HG02973 (cell line): ENCODE data around the gene GCSH.
A peak's percentile ranks its signal among the peaks of the same experiment; 100 is the strongest.

ENCODE experiments used
- ATAC-seq: cut with Tn5 transposase; IDR thresholded peaks from one replicate; pipeline ENCODE4 v1.9.1; 2021; ENCODE audit warnings: moderate library complexity; ENCODE audit not compliant: unreplicated experiment

Gene GCSH

DNA sequence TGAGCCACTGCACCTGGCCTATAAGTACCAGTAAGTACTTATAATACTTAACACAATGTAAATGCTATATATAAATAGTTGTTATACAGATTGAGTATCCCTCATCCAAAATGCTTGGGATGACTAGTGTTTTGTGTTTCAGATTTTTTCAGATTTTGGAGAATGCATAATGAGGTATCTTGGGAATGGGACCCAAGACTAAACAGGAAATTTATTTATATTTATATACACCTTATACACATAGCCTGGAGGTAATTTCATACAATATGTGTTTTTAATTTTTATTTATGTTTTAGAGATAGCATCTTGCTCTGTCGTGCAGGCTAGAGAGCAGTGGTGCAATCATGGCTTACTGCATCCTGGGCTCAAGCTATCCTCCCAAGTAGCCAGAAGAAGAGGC, 9.8 kb upstream of the GCSH start:
- ATAC-seq: no peak

DNA sequence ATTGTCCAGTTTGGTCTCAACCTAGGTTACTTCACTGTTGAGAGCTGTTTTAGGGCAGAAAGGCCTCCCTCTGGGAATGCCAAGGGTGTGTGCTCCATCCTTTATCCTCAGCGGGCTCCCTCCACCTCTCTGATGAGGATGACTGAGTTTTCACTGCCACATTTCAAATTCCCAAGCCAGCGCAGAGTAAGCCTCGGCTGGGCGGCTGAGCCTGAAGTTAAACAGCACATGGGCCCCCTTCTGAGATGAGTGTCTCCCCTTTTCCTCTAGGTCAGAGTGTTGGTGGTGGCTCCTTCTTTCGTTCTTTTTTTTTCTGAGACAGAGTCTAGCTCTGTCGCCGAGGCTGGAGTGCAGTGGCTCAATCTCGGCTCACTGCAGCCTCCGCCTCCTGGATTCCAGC, 5.5 kb upstream of the GCSH start:
- ATAC-seq: no peak

DNA sequence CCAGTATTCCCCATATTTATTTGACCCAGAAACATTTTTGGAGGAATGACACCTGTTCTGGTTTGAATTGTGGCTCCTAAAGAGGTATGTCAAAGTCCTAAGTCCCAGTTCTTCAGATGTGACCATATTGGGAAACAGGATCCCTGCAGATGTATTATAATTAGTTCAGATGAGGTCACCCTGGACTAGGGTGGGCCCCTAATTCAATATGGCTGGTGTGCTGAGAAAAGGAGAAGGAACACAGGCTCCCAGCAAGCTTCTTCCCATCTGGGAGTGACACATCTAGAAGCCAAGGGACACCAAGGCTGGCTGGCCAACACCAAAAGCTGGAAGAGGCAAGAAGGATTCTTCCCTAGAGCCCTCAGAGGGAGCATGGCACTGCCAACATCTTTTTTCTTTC, 3.8 kb upstream of the GCSH start:
- no peak for ATAC-seq

DNA sequence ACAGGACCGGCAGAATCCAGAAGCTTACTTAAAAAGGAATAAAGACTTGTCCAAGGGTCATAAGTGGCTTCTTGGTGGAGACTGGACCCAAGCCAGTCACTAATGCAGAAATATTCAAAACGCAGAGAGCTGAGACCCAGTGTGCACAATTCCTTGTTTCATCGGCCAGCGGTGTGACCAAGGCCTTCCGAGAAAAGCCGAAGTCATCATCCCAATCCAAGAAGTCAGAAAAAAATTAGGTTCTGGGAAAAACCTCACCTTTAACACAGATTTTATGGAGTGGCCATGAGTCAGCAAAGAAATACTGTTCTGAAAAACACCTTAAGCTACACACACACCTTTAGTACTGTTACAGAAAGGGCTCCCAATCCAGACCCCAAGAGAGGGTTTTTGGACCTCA, 1.0 kb upstream of the GCSH start:
- ATAC-seq: no peak

DNA sequence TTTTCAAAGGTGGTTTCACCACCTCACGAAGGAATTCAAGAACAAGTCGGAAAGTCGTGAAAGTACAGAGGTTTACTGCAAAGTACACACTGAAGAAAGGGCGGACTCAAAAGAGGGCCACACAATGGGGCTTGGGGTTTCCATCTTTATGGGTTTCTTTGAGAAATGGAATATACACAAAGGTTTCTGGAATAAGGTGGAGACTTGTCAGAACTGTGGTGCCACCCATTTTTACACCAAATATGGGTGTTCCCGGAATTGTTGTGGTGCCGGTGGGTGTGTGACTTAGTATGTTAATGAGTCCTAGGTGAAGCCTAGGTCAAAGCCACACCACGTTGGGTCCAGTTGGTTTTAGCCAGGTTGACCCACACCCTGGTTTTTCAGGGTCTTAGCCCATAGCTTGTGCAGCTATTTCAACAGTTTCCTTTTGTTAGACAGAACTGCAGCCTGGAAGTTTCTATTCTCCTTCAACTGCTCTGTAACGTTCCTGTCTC, 567 bp upstream of the GCSH start:
- ATAC-seq: no peak

DNA sequence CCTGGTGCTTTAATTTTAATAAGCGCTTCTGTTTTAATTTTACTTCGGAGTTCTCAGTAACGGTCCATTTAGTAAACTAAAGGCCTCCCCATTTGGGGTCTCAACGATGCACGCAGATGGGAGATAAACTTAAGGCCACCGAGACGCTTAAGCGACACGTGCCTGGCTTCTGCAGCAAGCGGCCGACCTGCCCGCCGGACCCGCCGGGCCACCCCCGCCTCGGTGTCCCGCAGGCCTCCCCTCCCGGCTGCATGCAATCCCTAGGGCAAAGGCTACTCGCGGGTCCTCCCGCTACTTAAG, 592 bp downstream of the GCSH start:
- peak; percentile 18 for ATAC-seq

DNA sequence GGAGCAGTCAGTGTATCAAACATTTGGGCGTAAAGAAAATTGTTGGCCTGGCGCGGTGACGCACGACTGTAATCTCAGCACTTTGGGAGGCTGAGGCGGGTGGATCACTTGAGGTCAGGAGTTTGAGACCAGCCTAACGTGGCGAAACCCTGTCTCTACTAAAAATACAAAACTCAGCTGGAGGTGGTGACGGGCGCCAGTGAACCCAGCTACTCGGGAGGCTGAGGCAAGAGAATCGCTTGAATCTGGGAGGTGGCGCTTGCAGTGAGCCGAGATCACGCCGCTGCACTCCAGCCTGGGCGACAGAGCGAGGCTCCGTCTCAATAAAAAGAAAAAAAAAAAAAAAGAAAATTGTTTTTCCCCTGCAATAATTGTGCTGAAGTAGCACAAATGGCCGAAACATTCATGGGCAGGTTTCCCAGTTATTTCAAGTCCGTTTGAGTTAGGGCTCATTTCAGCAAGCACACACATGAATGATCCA, 1.4 kb downstream of the GCSH start:
- ATAC-seq: no peak

DNA sequence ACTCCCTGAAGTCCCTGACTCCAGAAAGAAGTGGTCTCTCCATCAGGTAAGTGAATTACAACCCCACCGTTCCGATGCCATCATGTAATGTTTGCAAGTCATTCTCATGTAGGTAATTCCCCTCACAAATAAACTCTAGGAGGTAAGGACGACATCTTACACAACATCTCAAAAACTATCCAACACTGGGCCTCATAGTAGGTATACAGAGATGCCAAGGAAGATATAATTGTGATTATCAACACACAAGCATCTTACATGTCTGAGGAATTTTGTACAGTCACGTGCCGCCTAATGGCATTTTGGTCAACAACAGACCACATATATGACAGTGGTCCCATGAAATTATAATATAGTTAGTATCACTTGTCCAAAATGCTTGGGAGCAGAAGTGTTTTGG, 7.4 kb downstream of the GCSH start:
- ATAC-seq: no peak

DNA sequence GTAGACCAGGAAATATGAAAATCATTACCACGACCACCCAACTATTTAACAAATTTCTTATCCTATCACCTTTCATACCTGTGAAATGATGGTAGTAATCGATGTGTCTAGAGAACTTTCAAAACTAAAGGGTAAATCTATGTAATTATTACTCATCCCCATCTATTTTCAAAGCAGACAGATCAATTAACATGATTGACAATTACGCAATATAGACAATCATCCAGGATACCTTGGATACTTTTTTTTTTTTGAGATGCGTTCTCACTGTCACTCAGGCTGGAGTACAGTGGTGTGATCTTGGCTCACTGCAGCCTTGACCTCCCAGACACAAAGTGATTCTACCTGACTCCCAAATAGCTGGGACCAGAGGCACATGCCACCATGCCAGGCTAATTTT, 15.2 kb downstream of the GCSH start:
- ATAC-seq: no peak

DNA sequence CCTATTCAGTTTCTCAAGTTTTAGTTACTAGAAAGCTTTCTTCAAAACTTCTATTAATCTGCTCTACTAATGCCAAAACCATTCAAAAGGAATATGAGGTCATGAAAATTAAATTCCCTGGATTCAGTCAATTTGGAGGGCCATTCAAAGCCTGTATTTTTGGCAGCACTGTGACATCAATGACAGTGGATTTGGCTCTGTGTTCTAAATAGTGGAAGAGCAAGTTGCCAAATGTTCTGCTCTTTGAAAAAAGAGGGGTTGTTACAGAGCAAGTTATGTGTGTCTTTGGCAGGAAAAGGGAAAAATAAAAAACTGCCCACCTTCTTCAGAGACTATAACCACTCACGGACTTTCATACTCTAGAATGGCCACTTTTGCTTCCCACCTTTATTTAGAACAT, 16.0 kb downstream of the GCSH start:
- ATAC-seq: no peak

DNA sequence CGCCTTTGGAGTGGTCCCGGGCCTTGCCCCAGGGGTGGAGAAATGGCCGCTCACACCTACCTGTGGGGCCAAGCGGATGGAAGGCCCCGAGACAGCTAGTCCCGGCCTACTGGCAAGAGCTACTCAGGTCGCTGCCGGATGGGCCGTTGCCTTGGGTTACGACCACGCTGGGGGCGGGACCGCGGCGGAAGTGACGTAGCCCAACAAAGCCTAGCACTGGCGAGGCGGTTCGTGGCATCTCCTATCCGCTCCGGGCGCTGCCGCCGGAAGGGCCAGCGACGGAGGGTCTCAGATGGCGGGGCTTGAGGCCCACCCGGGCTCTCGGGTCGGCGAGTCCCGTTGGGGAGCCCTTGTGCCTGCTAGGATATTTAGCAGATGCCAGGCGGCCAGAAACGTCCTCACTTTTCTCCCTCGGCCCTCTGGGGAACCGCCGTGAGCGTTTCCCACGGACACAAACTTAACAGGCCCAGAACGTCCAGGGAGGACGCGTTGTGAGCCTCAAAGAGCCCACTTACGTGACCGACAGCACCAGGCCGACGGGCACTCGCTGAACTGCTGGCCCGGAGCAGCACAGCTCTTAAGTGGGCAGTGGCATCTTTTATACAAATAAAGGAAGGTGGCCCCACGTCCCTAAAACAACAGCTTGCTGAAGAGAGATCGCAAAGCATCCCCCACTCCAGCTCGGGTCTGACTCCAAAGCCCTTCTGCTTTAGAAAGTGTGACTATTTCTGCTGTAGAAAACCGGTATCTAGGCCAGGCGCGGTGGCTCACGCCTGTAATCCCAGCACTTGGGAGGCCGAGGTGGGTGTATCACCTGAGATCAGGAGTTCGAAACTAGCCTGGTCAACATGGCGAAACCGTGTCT, 18.9 kb downstream of the GCSH start, which contains the start of gene C16orf46:
TSS of gene C16orf46 (minus strand) at position 163 of the 865 bp plus-strand sequence. CDS start 13,283 bp downstream, outside the sequence.
- peak; percentile 95 for ATAC-seq

DNA sequence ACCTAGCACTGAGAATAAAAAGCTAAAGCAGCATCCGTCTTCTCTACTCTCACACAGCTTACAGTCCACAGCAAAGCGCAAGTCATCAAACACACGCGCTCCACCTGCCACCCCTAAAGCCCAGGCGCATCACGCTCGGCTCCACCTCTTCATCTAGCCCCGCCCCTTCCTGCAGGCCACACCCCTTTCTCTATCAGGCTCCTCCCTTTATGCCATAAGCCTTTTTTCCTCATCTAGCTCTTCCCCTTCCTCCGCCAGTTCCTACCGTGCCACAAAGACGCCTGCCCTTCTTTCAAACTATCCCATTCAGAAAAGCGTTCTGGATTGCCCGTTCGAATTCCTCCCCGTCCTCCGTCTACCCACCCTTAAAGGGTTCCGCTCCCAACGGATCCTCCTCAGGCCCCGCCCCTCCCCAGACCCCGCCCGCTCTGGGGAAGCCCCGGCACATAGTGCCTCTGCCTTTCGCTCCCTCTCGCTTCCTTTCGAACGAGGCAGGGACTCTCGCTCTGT, 19.6 kb downstream of the GCSH start:
- ATAC-seq: peak; percentile 69

DNA sequence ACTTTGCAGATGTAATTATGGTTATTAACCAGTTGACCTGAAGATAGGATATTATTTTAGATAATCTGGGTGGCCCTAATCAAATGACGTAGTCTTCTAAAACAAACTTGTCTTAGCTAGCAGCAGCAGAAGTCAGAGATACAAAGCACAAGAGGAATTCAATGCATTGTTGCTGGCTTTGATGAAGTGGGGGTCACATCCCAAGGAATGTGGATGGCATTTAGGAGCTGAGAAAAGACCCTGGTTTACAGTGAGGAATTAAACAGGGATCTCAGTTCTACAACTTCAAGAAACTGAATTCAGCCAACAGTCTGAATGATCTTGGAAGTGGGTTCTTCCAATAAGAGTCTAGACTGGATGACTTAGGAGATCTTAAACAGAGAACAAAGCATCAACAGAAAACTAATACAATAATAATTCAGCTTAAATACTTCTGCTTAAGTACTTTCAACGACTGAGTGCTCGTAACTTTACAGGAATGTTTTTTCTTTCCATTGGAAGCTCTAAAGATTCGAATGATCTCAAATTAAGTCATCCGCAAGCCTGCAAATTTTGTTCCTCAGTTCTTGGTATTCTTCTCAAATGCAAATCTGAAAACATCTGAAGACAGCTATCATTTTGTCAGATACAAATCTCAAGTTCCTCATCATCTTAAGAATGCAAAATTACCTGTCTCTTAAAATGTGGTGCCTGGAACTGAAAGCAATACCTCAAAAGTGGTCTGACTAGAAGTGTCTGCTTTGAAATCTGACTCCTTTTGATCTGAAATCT, 22.4 kb downstream of the GCSH start:
- ATAC-seq: no peak

DNA sequence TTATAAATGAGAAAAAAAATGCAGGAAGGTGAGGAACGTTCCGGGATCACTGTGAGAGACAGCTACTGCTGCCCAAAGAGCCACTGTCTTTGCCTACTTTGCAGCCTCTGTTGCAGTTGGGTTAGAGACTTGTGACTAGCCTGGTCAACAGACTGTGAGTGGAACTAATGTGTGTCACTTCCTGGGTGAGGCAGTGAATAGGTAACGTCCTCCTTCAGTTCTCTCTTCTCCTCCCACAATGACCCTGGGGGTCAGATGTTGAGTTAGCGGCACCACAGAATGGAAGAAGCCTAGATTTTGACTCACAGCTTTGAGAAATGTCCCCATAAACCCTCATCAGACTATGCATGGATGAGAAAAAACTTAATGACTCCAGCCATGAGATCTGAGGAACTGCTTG, 24.4 kb downstream of the GCSH start:
- ATAC-seq: no peak

DNA sequence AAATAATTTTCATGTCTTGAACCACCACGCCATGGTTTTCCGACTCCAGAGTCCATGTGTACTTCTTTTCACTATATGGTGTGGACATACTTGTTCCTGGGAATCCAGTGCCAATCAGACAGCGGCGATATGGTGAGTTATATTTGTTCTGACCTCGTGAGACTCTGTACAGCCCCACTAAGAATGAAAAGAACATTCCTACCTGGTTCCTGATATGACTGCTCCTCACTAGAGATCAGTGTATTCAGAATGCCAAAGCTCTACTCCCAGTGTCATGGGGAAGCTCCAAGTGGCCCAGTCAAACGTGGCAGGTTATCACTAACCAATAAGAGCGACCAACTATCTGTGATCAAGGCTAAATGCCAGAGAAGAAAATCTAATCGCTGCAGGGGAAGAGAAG, 25.2 kb downstream of the GCSH start:
- no peak for ATAC-seq

DNA sequence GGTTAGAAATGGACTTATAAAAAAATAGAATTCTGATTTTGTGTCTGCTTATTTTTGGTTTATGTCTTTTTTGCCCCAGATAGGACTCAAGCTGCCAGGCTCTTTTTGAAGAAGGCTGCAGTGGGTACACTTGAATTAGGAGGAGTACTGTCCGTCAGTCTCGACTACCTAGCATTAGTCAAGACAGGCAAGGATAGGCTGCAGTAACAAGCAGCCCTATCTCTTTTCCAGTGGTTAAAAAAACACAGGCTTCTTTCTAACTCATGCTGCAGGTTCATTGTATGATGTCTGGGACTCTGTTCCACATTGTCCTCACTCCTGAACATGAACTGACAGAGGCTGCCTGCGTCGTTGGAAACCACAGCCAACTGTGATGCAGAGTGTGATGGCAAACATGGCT, 27.1 kb downstream of the GCSH start:
- ATAC-seq: no peak

DNA sequence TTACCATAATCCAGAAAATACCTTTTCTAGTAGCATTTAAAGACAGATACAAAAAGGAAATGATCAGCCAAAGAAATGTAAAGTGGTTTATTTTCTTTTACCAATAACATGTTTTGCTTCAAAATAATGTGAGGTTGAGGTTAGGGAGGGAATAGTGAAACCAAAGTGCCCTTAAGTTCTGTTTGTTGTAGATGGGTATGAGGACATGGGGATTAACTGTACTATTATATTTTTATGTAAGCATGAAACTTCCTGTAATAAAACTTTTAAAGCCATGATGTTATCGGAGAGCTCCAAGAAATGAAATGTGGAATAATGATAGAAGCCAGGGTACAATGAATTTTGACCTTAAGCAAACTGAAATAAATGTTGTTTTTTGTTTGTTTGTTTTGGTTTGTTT, 29.0 kb downstream of the GCSH start:
- no peak for ATAC-seq

DNA sequence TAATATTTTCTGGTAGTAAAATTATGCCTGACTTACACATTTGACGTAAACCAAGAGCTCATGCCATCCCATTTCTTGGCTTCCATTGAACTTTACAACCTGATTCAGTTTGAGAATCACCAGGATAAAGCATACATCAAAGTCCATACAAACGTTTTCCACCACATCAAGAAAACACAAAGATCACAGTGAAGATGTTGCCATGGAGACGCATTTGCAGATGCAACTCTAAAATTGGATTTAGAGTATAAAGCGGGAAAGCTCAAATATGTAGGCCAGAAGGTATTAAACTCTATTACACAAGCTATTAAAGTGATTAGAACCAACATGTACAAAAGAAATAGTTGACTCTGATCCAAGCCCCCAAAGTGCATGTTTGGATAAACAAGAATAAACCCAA, 29.5 kb downstream of the GCSH start:
- no peak for ATAC-seq

DNA sequence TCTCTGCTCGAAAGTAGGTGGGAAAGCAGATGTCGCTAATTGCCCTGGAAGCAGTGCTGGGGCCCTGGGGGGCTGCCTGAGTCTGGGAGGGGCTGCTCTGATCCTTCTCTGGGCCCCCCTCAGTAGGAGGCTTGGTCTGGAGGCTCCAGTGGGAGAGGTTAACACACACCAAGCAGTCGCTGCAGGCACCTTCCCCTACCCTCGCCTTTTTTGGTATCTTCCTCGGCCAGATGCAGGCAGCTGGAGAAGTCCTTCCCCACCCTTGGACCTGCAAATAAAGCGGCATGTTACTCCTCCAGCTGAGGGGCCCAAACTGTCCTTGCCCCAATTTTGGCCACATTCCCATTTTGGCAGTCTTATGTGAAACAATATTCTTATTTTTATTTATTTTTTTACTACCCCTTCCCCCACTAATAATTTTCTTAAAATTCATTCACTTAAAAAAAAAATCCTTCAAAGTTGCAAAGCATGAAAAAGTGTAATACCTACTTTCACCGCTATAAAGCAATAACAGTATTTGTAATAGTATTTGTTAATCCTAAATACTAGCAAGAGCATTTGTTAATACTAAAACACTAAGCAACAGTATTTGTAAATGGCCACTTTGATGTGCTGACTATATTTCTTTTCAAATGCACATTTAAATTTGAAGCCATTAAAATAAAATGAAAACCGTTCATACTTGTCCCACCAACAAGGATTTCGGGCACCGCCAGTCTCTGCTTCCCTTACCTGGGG, 34.2 kb downstream of the GCSH start:
- no peak for ATAC-seq

DNA sequence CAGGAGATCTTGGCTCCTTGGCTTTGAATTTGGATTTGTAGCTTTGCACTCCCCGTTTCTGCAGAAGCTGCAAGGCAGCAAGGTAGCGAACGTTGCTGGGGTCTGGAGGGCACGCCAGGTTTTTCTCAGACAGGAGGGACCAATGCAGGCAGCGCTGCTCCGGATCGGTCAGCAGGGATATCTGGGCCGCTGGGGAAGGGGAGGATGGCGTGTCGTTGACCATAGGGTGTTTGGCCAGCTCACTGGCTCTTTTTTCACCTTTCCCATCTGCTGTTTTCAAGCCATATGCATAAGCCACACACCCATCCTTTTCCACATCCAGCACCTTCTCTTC, 34.9 kb downstream of the GCSH start:
- no peak for ATAC-seq

DNA sequence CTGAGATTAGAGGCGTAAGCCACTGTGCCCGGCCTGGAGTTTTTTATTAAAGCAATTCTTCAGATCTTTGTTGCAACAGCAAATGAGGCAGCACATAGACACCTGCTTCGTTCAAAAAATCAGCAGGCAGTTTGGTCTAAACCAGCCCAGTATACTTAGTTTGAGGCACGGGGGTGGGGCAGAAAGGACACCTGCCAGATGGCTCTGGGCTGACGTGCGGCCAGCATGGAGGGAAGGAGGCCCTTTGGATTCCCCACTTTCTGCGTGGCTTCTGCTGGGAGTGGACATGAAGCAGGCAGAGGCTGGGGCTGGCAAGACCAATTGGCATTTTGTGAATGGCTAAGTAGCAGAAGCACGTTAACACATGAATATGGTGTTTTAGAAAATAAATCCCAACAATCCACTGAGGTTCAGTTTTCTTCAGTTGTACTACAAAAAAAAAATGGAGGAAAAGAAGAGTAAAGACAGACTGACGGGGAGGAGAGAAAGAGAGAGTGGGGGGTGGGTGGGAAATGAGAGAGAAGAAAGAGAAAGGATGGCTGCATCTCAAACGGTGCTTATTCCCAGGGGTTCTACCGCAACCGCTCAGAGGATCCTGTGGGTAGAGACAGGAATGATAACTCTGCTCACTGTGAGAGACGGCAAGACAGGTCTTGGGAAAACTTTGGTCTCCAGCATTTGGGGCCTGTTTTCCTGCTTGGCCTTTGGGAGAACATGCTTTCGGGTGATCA, 35.5 kb downstream of the GCSH start:
- ATAC-seq: no peak
